GM18508 (cell line): ENCODE results near the gene AGBL4.

Experiments used
- ATAC-seq: cut with Tn5 transposase; IDR thresholded peaks from one replicate; pipeline ENCODE4 v1.9.1; 2021; ENCODE audit warnings: moderate number of reproducible peaks; ENCODE audit not compliant: insufficient read depth, unreplicated experiment

The AGBL4 gene

DNA sequence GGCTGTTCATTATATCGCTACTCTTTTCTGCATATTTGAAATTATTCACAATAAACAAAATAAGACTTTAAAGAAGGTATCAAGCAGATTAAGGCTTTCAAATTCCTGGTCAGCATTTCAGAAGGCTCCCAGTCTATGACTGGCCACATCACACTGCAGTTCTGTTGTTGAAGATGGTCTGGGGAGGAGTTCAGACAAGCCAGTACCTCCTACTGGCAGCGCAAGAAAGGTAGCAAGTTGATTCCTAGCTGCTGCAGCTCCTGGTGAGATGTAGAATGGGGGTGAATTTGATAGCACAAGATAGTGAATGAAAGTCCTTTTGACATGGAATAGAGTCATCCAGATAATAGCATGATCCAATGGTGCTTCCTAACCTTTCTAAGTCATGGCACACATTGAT lies 1158.8 kb downstream of the AGBL4 start:
- ATAC-seq, result no peak

DNA sequence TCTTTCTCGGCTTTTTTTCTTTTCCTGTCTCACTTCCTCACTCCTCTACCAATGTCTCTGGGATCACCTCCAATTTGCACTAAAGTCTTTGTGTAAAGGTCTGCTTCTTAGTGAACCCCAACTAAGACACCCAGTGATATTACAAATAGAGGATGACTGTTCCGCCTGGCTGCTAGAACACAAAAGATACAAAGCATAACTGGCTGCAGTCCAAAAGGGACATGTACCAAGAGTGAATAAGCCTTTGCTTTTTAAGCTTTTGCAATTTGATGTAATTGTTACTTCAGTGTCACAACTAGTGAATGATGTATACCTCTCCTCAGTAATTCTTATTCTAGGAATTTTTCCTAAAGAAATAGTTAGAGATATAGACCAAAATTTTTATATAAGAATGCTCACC lies 1164.3 kb downstream of the AGBL4 start:
- no peak for ATAC-seq

DNA sequence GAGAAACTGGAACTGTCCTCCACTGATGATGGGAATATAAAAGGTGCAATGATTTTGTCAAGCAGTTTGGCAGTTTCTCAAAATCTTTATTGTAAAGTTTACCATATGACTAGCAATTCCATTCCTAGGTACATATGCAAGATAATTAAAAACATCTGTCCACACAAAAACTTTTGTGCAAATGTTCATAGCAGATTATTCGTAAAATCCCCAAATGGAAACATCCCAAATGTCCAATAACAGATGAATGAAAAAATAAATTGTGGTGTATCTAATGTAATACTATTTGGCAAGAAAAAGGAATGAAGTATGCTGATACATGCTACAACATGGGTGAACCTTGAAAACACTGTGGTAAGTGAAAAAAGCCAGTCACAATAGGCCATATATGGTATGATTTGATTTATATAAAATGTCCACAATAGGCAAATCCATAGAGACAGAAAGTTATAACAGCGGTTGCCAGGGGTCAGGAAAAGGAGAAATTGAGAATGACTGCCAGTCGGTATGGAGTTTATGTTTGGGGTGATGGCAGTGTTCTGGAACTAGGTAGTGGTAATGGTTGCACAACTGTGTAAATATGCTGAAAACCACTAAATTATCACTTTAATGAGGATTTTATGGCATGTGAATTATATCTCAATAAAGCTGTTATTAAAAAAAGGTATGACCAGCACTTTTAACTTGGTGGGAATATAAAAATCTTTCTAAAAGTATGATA lies 1165.4 kb downstream of the AGBL4 start:
- ATAC-seq, result no peak

DNA sequence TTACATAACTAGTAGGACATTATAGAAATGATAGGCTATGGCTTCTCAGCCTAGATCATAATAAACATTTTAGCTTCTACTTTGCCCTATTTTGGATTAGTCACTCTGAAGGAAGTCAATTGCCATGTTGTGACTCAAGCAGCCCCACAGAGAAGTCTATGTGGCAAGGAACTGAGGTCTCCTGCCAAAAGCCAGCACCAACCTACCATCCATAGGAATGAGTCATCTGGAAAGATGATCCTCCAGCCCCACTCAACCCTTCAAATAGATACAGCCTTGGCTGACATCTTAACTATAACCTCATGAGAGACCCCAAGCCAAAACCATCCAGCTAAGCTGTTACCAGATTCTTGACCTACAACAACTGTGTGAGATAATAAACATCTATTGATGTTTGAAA lies 1170.7 kb downstream of the AGBL4 start:
- ATAC-seq, result no peak

DNA sequence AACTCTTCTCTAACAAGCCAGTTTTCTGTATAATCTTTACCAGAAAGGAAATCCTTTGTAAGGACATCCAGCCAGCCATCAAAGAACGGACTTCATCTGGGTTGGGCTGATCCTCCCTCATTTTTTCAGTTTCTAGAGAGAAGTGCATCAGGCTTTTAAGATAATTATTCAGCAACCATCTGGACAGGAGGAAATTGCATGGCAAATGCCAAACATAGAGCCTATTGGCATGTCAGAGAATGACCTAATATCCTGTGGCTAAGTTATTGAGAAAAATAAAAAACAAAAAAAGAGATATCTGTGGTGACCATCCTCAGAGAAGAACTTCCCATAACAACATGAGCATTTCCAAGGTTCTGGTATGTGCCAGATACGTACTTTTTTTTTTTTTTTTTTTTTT lies 1172.1 kb downstream of the AGBL4 start:
- ATAC-seq, result no peak

DNA sequence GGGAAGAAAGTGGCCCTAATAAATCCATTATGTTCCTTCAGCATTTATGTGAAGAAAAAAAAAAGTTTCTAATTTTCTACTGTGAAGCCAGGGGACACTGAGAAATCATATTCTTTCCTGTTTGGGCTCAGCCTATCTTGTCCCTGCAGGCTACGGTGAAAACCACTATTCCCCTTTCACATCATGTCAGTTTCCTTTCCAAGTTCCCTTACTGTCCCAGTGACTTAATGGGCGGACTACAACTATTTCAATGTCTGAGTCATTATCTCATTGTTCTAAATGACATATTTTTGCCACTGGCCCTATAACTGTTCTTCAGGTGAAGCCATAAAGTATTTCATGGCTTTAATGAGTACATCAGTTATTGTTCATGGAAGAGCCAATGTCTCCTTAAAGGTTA lies 1175.7 kb downstream of the AGBL4 start:
- no peak for ATAC-seq

DNA sequence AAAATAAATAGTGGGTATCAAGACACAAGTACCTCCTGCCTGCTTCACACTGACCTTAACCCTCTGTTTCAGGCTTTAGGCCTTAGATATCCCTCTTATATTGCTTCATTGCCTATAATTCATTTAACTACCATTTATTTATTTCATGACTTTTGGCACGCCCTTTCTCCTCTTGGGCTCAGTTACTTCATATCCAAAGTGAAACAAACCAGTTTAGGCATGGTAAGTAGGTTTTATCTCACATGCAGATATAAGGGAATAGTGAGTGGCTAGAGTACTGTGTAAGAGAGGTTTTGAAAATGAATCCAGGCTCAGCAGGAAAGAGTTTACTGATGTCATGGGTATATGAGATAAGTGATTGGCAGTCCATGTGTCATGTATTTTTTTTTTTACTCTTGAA lies 1177.3 kb downstream of the AGBL4 start:
- no peak for ATAC-seq

DNA sequence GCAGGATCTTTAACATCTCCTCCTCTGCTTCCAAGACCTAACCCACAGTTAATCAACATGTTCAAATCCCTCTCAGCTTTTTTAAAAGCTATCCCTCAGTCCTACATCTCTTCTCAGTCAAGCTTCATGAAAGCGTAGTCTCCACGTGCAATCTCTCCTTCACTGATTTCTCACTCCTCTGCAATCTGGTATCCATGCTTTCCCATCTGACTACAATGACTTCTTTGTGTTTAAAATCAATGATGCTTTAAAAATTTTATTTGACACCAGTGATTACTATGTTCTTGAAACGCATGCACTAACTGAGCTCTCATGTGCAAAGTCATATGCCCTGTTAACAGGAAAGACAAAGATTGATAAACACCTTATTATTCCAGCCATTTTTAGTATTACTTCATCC lies 1179.6 kb downstream of the AGBL4 start:
- ATAC-seq, result no peak

DNA sequence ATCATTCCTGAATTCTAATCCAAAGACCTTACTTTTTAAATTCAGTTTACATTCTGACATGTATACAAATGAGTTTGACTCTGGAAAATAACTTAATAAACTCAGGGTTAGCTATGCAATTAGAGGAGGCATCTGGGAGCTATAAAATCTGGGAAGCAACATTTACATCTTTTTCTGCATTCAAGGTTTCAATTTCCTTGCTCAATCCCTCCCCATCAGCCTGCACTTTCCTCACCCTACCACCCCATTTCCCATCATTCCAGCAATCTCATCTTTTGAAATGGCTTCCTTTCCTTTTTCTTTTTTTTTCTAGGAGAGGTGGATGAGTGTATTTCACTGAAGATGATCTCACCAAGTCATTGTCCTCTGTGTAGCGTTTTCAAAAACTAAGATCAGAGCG lies 1181.8 kb downstream of the AGBL4 start:
- no peak for ATAC-seq

DNA sequence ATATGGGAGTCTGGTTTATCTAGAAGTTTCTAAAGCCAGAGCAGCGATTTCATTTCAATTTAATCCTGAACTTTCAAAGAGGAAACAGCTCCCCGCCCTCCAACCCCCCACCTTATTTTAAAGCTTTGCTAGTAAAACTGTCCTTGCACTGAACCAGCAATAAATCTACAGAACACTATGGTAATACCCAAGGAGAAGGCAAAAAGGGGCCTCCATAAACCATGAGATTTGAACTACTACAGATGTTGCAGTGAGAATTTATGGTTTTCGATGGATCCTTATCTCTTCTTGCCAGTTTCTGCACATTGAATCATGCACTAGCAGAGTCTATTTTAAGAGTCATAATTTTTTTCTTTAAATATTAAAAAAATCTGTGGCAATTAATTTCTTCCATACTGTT lies 1182.3 kb downstream of the AGBL4 start:
- ATAC-seq, result no peak

DNA sequence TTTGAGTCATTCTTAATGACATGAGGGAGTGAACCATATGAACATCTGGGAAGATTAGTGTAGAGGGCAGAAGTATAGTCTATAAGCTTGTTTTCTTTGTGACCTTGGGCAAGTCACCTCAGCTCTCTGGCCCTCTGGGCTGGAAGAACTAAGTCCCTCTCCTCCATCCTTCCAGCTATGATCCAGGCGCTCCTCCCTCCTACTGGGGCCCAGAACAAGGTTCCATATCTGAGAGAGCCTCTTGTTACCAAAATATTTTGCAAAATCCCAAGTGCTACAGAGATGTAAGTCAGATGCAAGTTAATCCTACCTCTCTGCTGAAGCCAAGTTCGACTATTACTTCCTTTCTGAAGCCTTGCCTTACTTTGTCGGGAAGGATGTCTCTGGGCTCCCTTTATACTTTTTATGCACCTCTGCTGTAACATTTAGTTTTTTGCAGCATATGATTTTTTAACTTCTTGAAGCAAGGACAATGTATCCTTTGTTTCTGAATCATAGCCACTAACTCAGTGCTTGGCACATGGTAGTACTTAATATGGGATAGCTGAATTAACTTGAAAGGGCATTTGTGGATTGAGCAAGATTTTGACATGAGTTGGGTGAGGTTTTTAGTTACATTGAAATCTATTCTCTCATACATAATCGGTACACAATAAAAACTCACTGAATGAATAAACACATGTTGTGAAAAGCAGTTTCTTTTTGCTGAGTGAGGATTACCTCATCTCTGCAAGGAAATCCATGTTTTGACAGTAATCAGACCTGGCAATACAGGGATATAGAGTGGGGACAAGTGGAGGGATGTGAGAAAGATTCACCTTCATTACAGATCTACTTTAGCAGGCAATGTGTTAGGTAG lies 1192.4 kb downstream of the AGBL4 start:
- no peak for ATAC-seq

DNA sequence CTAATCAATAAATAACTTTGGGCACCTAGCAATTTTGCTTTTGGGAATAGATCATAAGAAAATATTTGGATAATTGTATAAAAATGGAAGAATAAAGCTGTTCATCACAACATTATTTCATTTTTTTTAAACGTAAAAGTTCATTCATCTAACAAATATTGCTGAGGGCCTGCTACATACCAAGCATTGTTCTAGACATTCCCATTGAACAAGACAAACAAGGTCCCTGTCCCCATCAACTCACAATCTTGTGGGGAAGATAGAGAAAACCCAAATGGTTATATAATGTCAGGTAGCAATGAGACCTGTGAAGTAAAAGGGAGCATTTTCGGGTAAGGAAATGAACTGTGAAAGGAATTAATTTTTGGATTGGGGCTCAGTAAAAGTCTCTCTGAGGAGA lies 1193.0 kb downstream of the AGBL4 start:
- no peak for ATAC-seq

DNA sequence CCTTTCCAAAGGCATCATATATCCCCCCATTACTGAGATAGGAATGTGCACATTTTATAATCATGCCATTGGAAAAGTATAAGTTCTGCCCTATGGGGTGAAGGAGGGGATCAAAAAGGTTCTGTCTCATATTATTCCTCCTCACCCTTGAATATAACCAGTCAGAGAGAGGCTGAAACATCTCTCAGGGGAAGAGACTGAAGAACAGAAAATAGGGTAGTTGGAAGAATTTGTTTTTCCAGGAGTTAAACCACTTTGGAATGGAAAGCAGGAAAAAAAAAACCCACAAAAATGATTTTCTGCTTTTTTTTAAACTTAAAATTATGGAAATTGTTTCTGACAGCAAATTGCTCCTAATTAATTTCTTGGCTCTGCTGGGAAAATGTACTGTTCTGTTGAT lies 1194.3 kb downstream of the AGBL4 start:
- no peak for ATAC-seq

DNA sequence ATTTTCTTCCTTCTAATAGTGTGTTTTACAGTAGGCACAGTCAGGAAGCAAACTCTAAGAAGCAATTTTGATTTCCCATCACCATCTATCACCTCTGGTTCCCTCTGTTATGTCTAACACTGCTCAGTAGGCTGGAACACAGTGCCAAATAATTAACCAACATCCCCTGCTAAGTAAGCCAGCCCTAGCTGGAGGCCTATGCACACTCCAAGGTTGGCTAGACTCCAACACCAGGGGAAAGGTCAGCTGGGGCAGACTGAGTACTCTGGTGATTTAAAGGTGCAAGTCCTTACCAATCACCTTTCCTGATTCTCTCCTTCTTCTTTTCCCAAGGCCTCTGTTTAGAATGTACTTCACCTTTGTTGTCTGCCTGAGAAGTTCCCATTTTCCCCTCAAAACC lies 1200.6 kb downstream of the AGBL4 start:
- no peak for ATAC-seq

DNA sequence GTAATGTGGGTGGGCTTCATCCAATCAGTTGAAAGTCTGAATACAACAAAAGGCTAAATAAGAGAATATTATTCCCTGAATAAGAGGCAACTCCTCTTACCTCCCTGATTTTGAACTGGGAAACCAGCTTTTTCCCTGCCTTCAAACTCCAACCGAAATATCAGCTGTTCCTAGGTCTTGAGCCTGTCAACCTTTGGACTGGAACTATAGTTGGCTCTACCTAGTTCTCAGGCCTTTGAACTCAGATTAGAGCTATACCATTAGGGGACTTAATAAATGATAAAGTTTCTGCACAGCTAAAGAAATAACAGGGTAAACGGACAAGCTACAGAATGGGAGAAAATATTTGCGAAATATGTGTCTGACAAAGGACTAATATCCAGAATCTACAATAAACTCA lies 1203.3 kb downstream of the AGBL4 start:
- no peak for ATAC-seq

DNA sequence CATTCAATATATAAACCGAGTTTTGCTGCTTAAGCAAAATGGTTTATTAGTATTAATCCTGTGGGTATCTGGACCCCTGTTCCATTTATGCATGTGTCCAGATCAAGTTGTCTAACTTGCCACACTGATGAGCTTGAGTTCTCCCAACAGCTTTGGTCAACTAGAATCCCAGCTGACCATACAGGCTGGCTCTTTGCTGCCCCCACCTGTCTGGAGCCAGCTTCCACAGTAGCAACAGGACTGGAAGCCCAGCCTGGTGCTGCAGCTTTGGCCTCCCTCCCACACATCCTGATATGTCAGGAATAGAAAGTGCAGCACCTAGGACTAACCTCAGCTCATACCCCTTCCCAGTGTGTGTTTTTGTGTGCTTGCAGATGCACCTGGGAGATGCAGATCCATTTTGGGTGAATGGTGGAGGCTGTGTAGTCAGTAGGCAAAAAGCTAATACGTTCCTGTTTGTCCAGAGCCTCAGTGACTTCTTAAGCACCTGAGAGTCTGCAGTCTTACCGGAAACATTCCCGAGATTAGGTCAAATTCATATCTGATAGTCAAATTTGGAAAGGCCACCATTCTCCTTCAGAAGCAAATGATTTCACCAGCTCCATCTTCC lies 1206.1 kb downstream of the AGBL4 start:
- ATAC-seq, result peak; percentile 85

DNA sequence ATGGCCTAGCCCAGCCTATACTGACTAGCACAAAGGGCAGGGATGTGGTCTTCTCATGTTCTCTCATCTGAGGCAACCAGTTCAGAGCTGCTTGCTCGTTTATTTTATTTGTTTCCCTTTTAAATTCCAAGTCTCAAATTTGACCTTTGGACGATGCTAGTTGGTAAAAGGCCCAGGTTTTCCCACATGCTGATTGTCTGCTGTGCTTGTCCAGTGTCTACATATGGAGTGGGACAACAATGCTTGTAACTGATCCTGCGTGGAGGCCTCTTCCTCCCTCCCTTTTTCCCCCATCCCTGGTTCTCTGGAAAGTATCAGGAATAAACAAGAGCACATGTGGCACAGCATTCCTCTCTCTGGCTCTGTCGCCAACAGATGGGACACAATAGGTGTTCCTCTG lies 1213.0 kb downstream of the AGBL4 start:
- ATAC-seq, result no peak

DNA sequence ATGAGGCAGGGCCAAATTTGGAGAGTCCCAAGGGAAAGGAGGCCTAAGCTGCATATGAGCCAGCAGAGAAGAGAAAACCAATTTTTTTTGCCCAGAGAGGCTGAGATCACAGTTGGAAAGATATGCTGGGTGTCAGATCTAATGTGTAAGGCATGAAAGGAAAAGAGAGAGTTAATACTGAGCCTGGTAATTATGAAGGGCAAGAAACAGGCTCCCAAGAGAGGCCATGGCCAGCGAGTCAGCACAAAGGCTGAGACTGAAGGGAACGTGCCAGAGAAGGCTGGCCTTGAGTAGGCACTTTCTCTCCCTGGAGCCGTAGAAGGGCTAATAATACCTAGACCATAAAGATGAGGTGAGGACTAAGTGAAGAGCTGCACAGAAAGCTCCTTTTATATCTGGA lies 1215.3 kb downstream of the AGBL4 start:
- no peak for ATAC-seq

DNA sequence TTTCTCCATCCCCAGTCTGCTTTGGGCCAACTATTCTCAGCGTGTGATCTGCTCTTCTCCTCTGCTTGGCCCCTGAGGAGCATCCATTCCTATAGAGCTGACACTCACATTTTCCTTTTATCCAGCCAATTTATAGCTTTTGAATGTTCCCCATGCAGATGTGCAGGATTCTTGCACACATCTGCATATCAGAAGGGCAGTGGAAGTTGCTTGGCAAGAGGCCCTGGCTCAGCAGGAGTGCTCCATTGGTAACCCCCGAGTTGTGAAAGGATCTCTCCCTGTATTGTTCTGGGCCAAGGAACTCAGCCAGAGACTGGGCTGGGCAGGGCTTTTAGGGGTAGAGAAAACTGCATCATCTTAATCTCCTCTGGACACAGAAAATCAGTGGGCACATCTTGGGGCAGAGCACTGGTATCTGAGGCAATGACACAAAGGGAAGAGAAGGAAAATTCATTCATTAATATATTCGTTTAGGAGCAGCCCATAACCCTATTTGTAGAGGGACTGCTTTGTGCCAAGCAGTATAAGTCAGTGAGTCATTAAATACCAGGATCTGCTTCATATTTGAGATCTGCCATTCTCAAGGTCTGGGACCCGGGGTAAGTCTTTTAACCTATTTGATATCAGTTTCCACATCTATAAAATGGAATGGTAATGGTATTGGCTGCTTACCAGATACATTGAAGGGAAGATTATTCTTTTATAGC lies 1216.0 kb downstream of the AGBL4 start:
- no peak for ATAC-seq

DNA sequence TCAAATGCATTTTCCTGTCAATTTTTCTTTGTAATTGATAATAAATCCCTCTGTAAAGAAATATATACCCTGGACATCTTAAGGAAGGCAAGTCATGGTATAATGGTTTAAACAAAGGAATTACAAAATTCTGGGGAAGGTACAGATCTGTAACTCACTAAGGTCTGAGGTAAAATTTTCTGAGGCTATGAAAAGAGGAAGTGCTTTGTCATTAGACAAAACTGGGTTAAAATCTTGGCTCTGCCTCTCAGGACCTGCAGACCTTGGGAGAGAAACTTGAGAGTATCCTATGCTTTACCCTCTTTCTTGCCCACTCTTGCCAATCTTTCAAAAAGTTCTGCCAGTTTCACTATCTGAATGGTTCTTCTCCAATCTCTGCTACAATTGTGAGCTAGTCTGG lies 1220.3 kb downstream of the AGBL4 start:
- no peak for ATAC-seq

DNA sequence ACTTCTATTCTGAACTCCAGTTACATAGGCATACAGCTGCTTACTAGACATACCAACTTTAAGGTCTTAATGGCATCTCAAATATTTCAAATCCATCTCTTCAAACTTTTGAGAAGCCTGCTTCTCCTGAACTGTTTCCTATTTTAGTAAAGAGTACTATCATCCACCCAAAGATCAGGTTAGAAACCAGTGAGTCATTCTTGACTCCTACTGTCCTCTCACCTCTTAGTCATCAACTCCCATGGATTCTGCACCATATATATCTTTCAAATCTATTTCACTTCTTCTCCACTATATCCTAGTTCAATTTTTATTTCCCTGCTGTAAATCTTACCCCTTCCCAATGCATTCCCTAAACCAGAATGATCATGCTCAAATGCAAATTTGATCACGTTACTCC lies 1228.9 kb downstream of the AGBL4 start:
- no peak for ATAC-seq
